ENCODE results near the gene CBFA2T2.
"Not testable (repeated sequence)": the region's sequence is repeated elsewhere in the genome, so short reads cannot be mapped to it uniquely, and the experiment has no call there.

The CBFA2T2 gene

DNA sequence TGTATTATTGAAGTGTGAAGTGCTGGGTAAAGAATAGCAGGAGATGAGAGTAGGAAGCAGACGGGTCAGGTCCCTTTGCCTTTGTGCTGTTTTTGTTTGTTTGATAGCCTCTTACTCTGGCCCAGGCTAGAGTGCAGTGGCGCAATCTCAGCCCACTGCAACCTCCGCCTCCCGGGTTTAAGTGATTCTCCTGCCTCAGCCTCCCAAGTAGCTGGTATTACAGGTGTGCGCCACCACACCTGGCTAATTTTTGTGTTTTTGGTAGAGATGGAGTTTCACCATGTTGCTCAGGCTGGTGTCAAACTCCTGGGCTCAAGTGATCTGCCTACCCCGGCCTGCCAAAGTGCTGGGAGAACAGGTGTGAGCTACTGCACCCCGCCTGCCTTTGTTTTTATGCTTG is 18.1 kb downstream of the CBFA2T2 start:
- not testable (repeated sequence) for DNase-seq

DNA sequence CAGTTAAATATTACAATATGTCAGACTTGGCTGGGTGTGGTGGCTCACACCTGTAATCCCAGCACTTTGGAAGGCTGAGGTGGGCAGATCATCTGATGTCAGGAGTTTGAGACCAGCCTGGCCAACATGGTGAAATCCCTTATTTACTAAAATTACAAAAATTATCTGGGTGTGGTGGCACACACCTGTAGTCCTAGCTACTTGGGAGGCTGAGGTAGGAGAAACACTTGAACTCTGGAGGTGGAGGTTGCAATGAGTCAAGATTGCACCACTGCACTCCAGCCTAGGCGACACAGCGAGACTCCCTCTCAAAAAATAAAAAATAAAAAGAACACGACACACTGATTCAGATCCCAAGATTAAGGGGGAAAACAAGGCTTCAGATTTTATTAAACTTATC is 19.2 kb downstream of the CBFA2T2 start:
- DNase-seq: not testable (repeated sequence)

DNA sequence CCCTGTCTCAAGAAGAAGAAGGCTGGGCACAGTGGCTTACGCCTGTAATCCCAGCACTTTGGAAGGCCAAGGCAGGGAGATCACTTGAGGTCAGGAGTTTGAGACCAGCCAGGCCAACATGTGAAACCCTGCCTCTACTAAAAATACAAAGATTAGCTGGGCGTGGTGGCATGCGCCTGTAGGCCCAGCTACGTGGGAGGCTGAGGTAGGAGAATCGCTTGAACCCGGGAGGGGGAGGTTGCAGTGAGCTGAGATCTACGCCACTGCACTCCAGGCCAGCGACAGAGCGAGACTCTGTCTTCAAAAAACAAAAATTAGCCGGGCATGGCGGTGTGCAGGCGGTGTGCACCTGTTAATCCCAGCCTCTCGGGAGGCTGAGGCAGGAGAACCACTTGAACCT is 22.0 kb downstream of the CBFA2T2 start:
- not testable (repeated sequence) for DNase-seq

DNA sequence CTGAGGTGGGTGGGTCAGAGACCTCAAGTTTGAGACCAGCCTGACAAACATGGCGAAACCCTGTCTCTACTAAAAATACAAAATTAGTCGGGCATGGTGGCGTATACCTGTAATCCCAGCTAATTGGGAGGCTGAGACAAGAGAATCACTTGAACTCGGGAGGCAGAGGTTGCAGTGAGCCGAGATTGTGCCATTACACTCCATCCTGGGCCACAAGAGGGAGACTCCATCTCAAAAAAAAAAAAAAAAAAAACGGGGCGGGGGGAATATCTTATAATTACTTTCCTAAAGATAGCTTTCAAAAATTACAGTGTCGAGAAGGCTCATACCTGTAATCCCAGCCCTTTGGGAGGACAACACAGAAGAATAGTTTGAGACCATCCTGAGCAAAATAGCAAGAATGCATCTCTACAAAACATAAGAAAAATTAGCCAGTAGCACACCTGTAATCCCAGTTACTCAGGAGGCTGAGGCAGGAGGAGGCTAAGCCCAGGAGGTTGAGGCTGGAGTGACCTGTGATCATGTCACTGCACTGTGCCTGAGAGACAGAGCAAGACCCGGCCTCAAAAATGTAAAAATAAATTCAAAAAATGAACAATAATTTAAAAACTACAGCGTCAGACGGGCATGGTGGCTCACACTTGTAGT is 25.8 kb downstream of the CBFA2T2 start:
- DNase-seq: no peak

DNA sequence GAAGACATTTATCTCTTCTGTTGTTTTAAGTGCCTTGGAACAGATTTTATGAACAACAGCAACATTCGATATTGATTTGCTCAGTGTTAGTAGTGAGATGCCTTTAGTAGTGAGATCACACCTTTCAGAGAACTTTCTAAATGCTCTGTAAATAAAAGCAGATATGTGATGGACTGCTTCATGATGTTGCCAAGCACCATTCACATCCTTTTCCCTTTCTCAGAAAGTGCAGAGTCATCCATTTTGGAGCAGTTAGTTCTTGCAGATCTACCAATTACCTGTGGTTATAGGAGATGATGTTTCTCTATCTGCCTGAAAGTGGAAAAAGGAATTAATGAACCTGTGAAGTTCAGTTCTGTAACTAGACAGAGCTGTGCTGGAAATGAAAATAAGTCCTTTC is 27.0 kb downstream of the CBFA2T2 start:
- no peak for DNase-seq

DNA sequence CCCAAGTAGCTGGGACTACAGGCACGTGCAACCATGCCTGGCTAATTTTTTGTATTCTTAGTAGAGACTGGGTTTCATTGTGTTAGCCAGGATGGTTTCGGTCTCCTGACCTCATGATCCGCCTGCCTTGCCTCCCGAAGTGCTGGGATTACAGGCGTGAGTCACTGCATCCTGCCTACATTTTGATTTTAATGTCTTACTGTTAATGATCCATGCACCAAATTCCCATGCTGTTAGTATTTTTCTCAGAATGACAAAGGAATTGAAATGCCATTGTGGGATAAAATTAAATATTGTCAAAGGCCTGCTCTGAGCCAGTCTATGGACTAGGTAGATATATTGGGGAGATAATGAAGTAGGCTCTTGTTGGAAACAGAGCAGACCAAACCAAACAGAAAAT is 28.2 kb downstream of the CBFA2T2 start:
- no peak for DNase-seq

DNA sequence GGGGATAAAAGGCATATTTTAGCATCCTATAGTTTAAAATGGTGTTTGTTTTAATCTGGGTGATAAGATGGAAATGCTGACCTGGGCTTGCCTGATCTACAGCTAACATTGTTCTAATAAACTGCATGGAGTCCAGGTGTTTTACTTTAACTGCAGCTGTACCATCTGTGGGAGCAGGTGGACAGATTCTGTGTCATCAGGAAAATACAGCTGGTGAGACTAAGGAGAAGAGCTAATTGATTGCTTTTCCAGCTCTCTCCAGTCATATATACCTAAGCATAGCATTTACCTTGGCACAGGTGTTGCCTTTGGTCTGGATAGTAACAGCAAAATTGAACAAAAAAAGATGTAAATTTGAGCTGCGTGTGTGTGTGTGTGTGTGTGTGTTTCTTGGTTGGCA is 31.6 kb downstream of the CBFA2T2 start:
- DNase-seq: peak; percentile 48

DNA sequence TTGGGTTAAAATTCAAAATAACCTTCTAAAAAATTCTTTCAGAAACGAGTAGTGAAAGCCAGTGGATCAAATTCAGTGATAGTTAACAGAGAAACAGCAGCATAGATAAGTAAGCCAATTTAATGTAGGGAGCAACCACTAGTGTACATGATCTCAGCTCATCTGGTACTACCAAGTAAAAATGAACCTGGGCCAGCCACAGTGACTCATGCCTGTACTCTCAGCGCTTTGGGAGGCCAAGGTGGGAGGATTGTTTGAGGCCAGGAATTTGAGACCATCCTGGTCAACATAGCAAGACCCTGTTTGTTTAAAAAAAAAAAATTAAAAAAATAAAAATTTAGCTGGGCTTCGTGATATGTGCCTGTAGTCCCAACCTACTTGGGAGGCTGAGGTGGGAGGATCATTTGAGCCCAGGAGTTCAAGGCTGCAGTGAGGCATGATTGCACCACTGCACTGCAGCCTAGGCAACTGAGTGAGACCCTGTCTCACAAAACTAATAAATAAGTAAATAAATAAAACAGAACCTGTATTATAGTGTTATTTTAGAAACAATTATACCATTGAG is 32.4 kb downstream of the CBFA2T2 start:
- no peak for DNase-seq

DNA sequence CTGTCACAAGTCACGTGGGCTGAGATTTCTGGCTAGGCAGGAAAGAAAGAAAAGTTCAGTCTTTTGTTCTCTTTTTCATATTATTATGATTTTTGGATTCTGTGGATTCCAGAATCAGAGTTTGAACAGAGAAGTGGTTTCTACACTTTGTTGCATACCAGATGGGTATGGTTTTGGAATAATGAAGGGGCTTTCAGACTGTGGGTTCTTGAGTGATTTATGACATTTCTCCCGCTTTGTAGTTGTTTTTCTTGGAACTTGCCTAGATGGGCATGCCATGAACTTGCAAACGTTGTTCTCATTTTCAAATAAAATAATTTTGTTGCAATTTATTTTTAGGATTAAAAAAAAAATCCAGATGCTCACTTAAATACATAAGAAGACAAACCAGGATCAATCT is 34.4 kb downstream of the CBFA2T2 start:
- DNase-seq: no peak

DNA sequence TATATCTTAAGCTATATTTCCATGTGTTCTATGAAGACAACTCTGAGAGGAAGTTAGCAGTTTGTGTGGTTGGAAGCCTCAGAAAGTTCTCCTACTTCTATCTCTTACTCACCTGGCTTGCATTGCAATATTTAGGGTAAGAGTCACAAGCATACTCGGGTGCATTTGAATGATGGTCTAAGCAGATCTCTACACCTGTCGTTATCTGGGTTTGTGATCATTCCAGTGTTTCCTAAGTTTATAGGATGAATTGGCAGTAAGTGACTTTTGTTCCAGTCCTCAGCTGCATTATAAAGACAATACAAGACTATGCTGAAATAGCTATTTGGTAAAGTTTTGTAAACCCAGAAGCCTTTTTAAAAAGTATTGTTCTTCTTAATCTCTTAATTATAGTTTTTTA is 36.9 kb downstream of the CBFA2T2 start:
- no peak for DNase-seq

DNA sequence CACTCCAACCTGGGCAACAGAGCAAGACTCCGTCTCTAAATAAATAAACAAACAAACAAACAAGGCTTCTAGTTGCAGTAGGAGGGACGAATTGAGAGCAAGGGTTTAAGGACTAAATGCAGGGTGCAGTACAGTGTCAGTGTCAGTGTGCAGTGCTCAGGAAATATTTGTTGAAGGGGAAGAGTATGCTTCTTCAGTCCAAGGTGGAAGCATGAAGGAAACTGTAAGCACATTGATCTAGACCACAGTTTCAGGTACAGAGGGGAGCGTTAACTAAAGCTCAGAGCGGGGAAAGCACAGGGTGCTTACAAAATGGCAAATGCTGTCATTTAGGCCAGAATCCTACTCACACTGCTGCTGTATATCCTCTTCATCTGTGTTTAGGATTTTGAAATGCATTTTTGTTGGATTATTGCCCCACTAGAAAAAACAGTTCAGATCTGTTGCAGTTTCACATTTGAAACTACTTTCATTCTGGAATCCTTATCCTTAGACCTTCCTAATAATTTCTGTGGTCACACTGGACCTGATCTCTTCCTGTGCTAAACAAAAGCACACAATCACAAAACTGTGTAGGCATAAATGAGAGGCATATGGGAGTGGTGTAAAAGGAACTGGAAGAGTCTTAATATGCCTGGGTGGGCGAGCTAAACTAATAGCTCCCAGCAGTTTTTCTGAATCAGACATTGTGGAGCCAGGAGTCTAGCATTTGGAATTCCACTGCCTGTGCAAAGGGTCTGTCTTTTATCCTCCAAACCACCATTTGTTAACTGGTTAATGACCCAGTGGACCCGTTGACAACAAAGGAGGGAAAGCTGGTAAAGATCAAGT is 41.4 kb downstream of the CBFA2T2 start:
- DNase-seq: no peak

DNA sequence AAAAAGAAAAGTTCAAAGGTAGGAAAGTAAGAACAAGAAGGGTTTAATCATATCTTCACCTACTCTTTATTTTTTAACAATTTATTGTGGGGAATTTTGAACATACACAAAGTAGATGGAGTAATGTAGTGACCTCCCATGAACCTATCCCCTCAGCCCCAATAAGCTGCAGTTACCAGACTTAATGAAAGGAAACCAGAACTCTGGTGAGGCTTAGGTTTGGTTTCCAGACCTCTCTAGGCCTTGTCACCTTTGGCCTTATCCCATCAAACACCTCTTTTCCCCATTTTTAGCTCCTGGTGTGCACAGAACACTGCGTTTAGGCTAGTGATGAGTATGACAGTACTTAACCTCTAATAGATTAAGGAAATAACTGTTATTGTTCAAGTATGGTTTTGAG is 42.0 kb downstream of the CBFA2T2 start:
- DNase-seq: no peak

DNA sequence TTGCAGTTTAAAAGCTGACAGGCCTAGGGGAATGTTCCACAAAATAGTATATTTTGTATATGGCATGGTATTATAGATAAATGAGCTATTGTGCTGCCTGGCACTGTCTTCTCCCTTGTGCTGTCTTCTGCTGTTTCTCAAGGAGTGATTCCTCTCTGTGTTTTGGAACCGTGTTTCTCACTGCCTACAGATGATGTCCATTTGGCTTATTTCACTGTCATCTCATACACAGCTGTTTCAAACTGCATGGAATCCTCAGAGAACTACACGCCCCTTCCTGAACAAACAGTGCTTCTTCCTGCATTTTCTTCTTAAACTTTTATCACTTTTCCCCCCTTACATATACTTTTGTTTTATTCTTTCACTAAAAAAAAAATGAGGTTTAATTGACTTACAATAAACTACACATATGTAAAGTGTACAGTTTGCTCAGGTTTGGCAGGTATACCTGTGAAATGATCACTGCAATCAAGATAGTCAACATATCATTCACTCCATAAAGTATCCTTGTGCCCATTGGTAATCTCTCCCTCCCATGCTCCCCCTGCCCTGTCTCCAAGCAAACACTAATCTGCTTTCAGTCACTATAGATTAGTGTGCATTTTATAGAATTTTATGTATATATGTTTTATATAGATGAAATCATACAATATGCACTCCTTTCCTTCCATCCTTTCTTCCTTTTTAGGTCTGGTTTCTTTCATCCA is 43.0 kb downstream of the CBFA2T2 start:
- DNase-seq: no peak

DNA sequence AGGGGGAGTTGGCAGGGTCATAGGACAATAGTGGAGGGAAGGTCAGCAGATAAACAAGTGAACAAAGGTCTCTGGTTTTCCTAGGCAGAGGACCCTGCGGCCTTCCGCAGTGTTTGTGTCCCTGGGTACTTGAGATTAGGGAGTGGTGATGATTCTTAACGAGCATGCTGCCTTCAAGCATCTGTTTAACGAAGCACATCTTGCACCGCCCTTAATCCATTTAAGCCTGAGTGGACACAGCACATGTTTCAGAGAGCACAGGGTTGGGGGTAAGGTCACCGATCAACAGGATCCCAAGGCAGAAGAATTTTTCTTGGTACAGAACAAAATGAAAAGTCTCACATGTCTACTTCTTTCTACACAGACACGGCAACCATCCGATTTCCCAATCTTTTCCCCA is 45.8 kb downstream of the CBFA2T2 start:
- not testable (repeated sequence) for DNase-seq

DNA sequence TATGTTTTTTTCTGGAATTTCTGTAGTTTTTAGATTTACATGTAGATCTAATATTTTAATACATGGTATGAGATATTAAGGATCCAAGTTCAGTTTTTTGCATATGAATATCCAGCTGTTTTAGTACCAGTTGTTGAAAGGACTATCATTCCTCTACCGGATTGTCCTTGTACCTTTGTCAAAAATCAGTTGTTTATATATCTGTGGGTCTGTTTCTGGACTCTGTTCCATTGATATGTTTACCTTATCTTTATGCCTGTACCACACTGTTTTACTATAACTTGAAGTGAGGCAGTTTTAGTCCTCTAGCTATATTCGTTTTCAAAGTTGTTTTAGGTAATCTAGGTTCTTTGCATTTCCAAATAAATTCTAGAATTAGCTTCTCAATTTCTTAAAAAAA is 47.7 kb downstream of the CBFA2T2 start:
- no peak for DNase-seq

DNA sequence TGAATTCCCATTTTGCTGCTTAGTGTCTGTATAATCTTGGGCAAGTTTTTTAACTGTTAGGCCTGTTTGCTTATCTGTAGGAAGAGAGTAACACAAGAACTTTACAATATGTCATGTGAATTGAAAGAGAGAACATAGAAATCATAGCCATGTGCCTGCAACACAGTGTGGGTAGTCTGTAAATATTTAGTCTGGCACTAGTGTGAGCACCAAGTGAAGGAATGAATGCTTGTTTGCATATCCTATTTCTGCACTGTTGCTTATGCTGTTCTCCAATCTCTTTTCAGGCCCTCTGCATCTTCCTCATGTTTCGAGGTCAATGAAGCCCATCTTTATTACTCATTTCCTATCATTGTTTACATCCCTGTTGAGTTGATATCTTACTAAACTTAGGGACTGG is 49.2 kb downstream of the CBFA2T2 start:
- no peak for DNase-seq

DNA sequence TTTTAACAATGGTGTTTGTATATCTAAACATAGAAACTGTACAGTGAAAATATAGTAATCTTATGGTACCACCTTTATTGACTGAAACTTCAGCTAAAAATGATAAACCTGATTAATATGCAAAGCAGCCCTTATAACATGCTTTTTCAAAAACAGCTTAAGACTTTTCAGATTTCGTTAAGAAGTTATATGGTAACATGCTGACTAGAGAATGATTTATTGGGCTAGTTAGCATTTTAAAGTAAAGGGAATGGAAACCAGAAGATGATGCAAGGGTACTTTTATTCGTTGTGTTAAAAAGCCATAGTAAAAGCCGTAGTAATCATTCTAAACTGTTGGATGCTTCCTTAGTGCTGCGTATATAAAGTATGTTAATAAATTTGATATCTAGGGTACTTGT is 50.5 kb downstream of the CBFA2T2 start:
- no peak for DNase-seq

DNA sequence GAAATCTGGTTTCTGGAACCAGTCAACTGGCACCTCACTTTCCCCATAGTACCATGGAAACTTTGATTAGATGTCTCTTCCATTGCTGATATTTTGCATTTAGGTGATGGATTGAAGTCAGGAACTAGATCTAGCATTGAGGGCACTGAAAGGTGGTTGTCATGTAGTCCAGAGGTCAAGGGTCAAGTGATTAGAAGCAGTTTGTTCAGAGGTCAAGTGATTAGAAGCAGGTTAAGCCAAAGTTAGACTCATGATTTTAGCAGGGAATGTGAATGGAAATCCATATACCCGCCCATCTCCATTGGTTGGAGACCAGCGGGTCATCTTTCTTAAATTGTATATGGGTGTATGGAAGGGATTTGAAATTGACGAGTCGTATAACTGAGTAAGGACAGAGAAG is 51.2 kb downstream of the CBFA2T2 start:
- no peak for DNase-seq

DNA sequence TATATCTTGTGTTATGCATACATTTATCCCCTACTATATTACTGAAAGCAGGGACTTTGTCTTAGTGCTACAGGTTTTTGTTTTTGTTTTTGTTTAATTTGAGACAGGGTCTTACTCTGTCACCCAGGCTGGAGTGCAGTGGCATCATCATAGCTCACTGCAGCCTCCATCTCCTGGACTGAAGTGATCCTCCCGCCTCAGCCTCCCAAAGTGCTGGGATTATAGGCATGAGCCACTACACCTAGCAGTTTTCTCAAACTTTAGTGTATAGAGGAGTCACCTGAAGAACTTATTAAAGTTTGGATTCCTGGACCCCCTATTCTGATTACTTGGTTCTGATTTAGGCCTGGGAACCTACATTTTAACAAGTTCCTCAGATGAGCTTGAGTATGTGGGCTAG is 51.9 kb downstream of the CBFA2T2 start:
- no peak for DNase-seq

DNA sequence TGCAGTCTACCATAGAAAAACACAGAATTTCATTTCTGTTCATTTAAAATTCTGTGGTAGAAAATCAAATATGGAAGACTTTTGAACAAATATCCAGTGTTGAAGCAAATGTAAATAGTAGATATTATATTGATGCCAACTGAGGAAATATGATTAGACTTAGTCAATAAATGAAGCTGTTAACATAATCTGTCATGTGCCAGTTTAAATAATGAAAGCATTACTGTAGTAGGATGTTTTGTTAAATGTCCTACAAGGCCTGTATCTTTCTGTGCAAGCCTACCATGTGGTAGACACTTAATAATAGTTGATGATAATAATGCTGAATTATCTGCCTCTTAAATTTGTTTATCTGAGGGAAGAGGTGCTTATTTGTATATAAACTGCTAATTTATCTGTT is 55.9 kb downstream of the CBFA2T2 start:
- DNase-seq: no peak

DNA sequence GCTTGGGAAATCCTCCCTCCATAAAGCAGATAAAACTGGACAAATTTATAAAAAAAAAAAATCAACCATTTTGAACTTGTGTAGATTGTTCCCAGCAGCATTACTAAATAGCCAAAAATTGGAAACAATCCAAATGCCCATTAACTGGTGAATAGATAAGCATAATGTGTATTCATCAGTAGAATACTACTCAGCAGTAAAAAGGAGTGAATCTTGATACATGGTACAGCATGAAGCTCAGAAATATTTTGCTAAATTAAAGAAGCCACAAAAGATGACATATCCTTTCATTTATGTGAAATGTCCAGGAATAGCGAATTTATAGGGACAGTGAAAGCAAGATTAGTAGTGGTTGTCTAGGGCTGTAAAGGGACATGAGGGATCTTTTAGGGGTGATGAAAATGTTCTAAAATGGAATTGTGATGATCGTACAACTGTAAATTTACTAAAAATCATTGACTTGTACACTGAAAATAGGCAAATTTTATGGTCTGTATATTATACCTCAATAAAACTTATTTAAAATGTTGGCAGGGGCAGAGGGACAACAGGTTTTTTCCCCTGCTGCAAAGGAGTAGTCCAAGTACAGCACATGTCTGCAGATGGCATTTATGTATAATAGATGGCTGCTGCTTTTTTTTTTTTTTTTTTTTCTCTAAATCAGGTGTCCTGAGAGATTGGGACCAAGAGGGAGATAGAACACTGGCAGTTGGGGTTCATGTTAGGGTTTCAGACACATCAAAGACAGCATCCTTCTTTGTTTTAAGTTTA is 59.5 kb downstream of the CBFA2T2 start:
- DNase-seq: no peak

DNA sequence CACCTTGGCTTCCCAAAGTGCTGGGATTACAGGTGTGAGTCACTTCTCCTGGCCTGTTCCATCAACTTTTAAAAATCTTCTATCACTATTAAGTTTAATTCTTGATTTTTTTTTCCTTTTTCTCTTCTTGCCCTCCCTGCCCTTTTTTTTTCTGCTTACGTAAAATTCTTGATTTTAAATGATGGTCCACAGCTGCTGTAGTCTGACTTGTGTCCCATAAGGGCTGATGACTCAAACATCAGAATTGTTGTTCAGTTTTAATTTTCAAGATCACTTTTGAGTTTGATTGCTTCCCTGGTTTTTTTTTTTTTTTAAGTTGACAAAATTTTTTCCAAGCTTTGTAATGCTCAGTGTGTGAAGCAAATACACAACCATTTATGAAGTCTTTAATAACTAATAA is 61.9 kb downstream of the CBFA2T2 start:
- DNase-seq: no peak

DNA sequence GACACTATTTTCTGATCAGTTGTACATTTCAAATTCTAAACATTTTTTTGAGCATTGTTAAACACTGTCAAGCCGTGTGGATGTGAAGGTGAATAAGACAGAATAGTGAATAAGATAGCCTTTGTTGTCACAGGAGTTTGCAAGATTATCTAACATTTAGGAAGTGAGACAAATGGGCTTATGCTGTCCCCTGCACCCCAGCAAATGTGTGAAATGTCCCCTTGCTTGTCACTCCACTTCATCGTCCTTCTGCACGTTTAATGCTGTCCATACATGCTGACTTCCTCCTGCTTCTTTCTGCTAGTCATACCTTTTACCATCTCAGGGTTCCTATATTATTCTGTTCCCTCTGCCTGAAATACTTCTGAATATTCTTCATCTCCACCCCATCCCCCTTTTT is 62.6 kb downstream of the CBFA2T2 start:
- DNase-seq: no peak

All from NCI-H1436 treated with DMSO at 0.1 percent for 48 hours (cell line).